HG02610 (cell line): Measurements from ENCODE around the gene LRRC8D.

ENCODE experiments used
- ATAC-seq: cut with Tn5 transposase; IDR thresholded peaks from one replicate; pipeline ENCODE4 v1.9.1; 2021; ENCODE audit warnings: mild to moderate bottlenecking, moderate library complexity; ENCODE audit not compliant: unreplicated experiment

LRRC8D gene

GRCh38 chr1:89806616-89807015 is 14.2 kb upstream of the LRRC8D start:
- no peak for ATAC-seq

GRCh38 chr1:89807503-89807902 is 13.3 kb upstream of the LRRC8D start:
- no peak for ATAC-seq

GRCh38 chr1:89807983-89808382 is 12.8 kb upstream of the LRRC8D start:
- no peak for ATAC-seq

- ATAC-seq: no peak
Measured at GRCh38 chr1:89808441-89809117, 12.3 kb upstream of the LRRC8D start.

GRCh38 chr1:89809556-89809955 is 11.3 kb upstream of the LRRC8D start:
- no peak for ATAC-seq

GRCh38 chr1:89810302-89810701 is 10.5 kb upstream of the LRRC8D start:
- no peak for ATAC-seq

GRCh38 chr1:89810880-89811279 is 10.0 kb upstream of the LRRC8D start:
- ATAC-seq: no peak

GRCh38 chr1:89812992-89813391 is 7.8 kb upstream of the LRRC8D start:
- ATAC-seq: no peak

GRCh38 chr1:89815040-89815439 is 5.8 kb upstream of the LRRC8D start:
- ATAC-seq: no peak

- ATAC-seq: peak; percentile 74
Measured at GRCh38 chr1:89815611-89816010, 5.2 kb upstream of the LRRC8D start.

- ATAC-seq: no peak
Measured at GRCh38 chr1:89816366-89816765, 4.5 kb upstream of the LRRC8D start.

- ATAC-seq: peak; percentile 54
Measured at GRCh38 chr1:89821322-89822108, 683 bp downstream of the LRRC8D start.

GRCh38 chr1:89822109-89822962 is 1.5 kb downstream of the LRRC8D start:
- no peak for ATAC-seq

GRCh38 chr1:89822999-89823628 is 2.3 kb downstream of the LRRC8D start:
- ATAC-seq: no peak

- no peak for ATAC-seq
Measured at GRCh38 chr1:89823679-89824292, 3.0 kb downstream of the LRRC8D start.

- ATAC-seq: no peak
Measured at GRCh38 chr1:89826594-89826993, 5.8 kb downstream of the LRRC8D start.

- no peak for ATAC-seq
Measured at GRCh38 chr1:89827330-89827729, 6.5 kb downstream of the LRRC8D start.

- ATAC-seq: no peak
Measured at GRCh38 chr1:89827902-89828301, 7.1 kb downstream of the LRRC8D start.

GRCh38 chr1:89829186-89829585 is 8.4 kb downstream of the LRRC8D start:
- ATAC-seq: no peak

GRCh38 chr1:89831462-89832120 is 10.8 kb downstream of the LRRC8D start:
- ATAC-seq: no peak
